Caco-2 (cell line): Measurements from ENCODE around the gene KLK7. TPM values are rescaled to one million over a fixed set of nuclear protein-coding genes. Genes with fewer than 3 reads are reported as not detected.

Experiments
- BruUV-seq: library from RNA; stranded (reverse); fragments of 400-500 nt; replicated peaks from 2 replicates; lab custom pipeline; 2021; lab: Mats Ljungman, UMichigan
- CTCF ChIA-PET: fragments of 300-600 bp; sonication (Branson Sonifier 250); formaldehyde crosslinking; loops from one replicate; lab custom pipeline; 2022; ENCODE audit warnings: antibody characterized with exemption; lab: Charles Lee
- POLR2A ChIA-PET: fragments of 300-600 bp; sonication (Branson Sonifier 250); formaldehyde crosslinking; loops from one replicate; lab custom pipeline; 2022; ENCODE audit warnings: antibody characterized with exemption; lab: Charles Lee
- DNase-seq, 2 experiments: peaks; one replicate each; pipeline versions ENCODE4 v3.0.0 to v3.0.0-alpha.2; 2020 to 2022
- H3K27me3 ChIP-seq: replicated peaks from 2 replicates; pipeline ENCODE4 v1.6.0; 2011; ENCODE audit warnings: low read length; ENCODE audit not compliant: control insufficient read depth, insufficient read depth
- H3K36me3 ChIP-seq: 2 replicates; pipeline ENCODE4 v1.5.1; 2011; ENCODE audit warnings: low read length; ENCODE audit not compliant: control insufficient read depth, insufficient read depth
- H3K4me1 ChIP-seq: fragments of 250-450 bp; sonication (Bioruptor Pico); 2 replicates; pipeline ENCODE4 v1.5.1; 2020; ENCODE audit warnings: mild to moderate bottlenecking
- H3K4me3 ChIP-seq: 2 replicates; pipeline ENCODE4 v1.5.1; 2011; ENCODE audit warnings: low read depth, mild to moderate bottlenecking, control low read depth, low read length
- H3K9me3 ChIP-seq: fragments of 250-450 bp; sonication (Bioruptor Pico); 2 replicates; pipeline ENCODE4 v1.5.1; 2020; ENCODE audit warnings: mild to moderate bottlenecking, moderate library complexity
- H3K27ac Mint-ChIP-seq: one replicate; pipeline ENCODE4 v1.8.0; 2022; ENCODE audit warnings: mixed read lengths; ENCODE audit not compliant: unreplicated experiment
- H3K27me3 Mint-ChIP-seq: one replicate; pipeline ENCODE4 v1.8.0; 2022; ENCODE audit warnings: mixed read lengths; ENCODE audit not compliant: insufficient read depth, unreplicated experiment
- H3K36me3 Mint-ChIP-seq: one replicate; pipeline ENCODE4 v1.8.0; 2022; ENCODE audit warnings: mild to moderate bottlenecking, mixed read lengths; ENCODE audit not compliant: insufficient read depth, unreplicated experiment
- H3K4me1 Mint-ChIP-seq: one replicate; pipeline ENCODE4 v1.8.0; 2022; ENCODE audit warnings: low read depth, mixed read lengths; ENCODE audit not compliant: unreplicated experiment
- H3K4me3 Mint-ChIP-seq: one replicate; pipeline ENCODE4 v1.8.0; 2022; ENCODE audit warnings: mild to moderate bottlenecking, moderate library complexity, mixed read lengths; ENCODE audit not compliant: unreplicated experiment
- H3K9me3 Mint-ChIP-seq: one replicate; pipeline ENCODE4 v1.8.0; 2022; ENCODE audit warnings: mixed read lengths; ENCODE audit not compliant: unreplicated experiment
- CTCF ChIP-seq, 2 experiments: fragments of 200-600 bp in 1 of 2; IDR thresholded peaks; 1 replicate in 1 of 2; 2 replicates in 1 of 2; pipeline versions ENCODE4 v1.5.1 to v1.8.0; 2011 to 2022; ENCODE audit warnings: antibody characterized with exemption in 1 of 2, control low read depth in 1 of 2, inconsistent platforms in 1 of 2, low read depth in 1 of 2, low read length in 1 of 2, mild to moderate bottlenecking in 1 of 2, moderate library complexity in 1 of 2; ENCODE audit not compliant: insufficient read depth in 1 of 2, severe bottlenecking in 1 of 2, unreplicated experiment in 1 of 2
- intact Hi-C: fragments of 100-400 bp; cut with micrococcal nuclease; formaldehyde crosslinking; loops from one replicate; pipeline ENCODE4 v1.10.0; 2022; ENCODE audit not compliant: unreplicated experiment
- total RNA-seq: library from RNA; stranded (reverse); gene quantifications from 2 replicates; pipeline ENCODE4 v1.2.3, GENCODE V29; 2022

Gene KLK7
- total RNA-seq, 1 experiment from 2014 or later = not detected

DNA sequence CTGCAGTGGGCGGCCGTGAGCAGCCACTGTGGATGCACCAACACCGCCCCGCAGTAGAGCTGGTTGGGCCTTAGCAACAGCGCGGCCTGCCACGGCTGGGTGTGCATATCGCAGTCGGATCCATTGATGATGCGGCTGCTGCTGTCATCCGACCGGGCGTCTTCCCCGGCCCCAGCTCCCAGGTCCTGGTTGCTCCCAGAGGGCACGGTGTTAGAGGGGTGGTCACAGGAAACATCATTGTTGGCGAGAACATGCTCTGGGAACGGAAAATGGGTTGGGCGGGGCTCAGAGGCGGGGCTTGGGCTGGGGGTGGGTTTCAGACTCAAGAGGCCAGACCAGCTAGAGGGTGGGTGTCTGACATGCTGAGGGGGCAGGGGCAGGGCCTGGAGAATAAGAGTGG is 33.9 kb downstream of the KLK7 start:
- DNase-seq = no peak
- ChIA-PET CTCF (no interaction called here), POLR2A (no interaction called here)
- no peak for TF ChIP-seq CTCF (IDR thresholded peaks at IDR 0.05; ENCODE audit: insufficient read depth in 1 of 2, low read depth in 1 of 2, low read length in 1 of 2, severe bottlenecking in 1 of 2, unreplicated experiment in 1 of 2)
- no peaks in the 10 kb centered on the region for H3K36me3 ChIP-seq
- intact Hi-C loops = no loop called here
- H3K4me1 Mint-ChIP-seq = no peaks in the 10 kb centered on the region
- no peaks in the 10 kb centered on the region for H3K4me1 ChIP-seq
- no TSS peak for BruUV-seq
- no peaks in the 10 kb centered on the region for H3K27me3 ChIP-seq
- H3K9me3 Mint-ChIP-seq = no peaks in the 10 kb centered on the region
- H3K4me3 Mint-ChIP-seq = no peak overlapping the region
- H3K4me3 ChIP-seq = no peak overlapping the region
- H3K27ac Mint-ChIP-seq = no peak overlapping the region
- peaks cover 19% of the 10 kb centered on the region for H3K27me3 Mint-ChIP-seq
- no peaks in the 10 kb centered on the region for H3K9me3 ChIP-seq
- H3K36me3 Mint-ChIP-seq = no peaks in the 10 kb centered on the region

- Mint-ChIP-seq H3K4me1 (no peaks in the 10 kb centered on the region), H3K27ac (no peak overlapping the region), H3K36me3 (no peaks in the 10 kb centered on the region), H3K27me3 (peaks cover 17% of the 10 kb centered on the region), H3K9me3 (peaks cover 11% of the 10 kb centered on the region), H3K4me3 (no peak overlapping the region)
- DNase-seq = no peak
- ChIA-PET CTCF (interaction anchor here (0.5 kb wide), 1 partner anchor 74 kb away, joined by 3 read pairs; no protein-coding TSS in a partner anchor), POLR2A (no interaction called here)
- Histone ChIP-seq H3K27me3 (no peaks in the 10 kb centered on the region), H3K4me3 (no peak overlapping the region), H3K4me1 (no peaks in the 10 kb centered on the region), H3K36me3 (no peaks in the 10 kb centered on the region), H3K9me3 (no peaks in the 10 kb centered on the region)
- intact Hi-C loops = no loop called here
- TF ChIP-seq CTCF (IDR thresholded peaks at IDR 0.05; ENCODE audit: insufficient read depth in 1 of 2, low read depth in 1 of 2, low read length in 1 of 2, severe bottlenecking in 1 of 2, unreplicated experiment in 1 of 2) = no peak
- BruUV-seq = no TSS peak
Observed at GRCh38 chr19:50947123-50947522, 36.6 kb downstream of the KLK7 start.

DNA sequence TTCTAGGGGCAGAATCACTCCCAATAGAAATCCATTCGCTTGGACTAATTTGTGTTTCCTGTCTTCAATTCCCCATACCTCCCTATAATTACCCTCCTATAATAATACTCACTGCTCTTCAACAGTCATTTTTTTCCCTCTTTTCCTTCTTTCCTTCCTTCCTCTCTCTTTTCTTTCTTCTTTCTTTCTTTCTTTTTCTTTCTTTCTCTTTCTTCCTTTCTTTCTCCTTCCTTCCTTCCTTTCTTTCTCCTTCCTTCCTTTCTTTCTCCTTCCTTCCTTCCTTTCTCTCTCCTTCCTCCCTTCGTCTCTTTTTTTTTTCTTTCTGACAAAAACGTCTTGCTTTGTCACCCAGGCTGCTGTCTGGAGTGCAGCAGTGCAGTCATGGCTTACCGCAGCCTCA is 38.9 kb downstream of the KLK7 start:
- intact Hi-C loops = no loop called here
- peaks cover 17% of the 10 kb centered on the region for H3K27me3 Mint-ChIP-seq
- no peak for DNase-seq
- H3K27me3 ChIP-seq = no peaks in the 10 kb centered on the region
- H3K4me3 Mint-ChIP-seq = no peak overlapping the region
- ChIA-PET POLR2A (no interaction called here), CTCF (no interaction called here)
- no peak for TF ChIP-seq CTCF (IDR thresholded peaks at IDR 0.05; ENCODE audit: insufficient read depth in 1 of 2, low read depth in 1 of 2, low read length in 1 of 2, severe bottlenecking in 1 of 2, unreplicated experiment in 1 of 2)
- H3K4me1 Mint-ChIP-seq = no peaks in the 10 kb centered on the region
- no peaks in the 10 kb centered on the region for H3K4me1 ChIP-seq
- H3K36me3 ChIP-seq = no peaks in the 10 kb centered on the region
- BruUV-seq = no TSS peak
- no peaks in the 10 kb centered on the region for H3K9me3 ChIP-seq
- H3K36me3 Mint-ChIP-seq = no peaks in the 10 kb centered on the region
- H3K4me3 ChIP-seq = no peak overlapping the region
- peaks cover 16% of the 10 kb centered on the region for H3K9me3 Mint-ChIP-seq
- no peak overlapping the region for H3K27ac Mint-ChIP-seq
